ENCODE measurements around the gene OR8B2. TPM values are rescaled to one million over a fixed set of nuclear protein-coding genes. Genes with fewer than 3 reads are reported as not detected.

The OR8B2 gene
- total RNA-seq, 2 experiments from 2014 or later = not detected

DNA sequence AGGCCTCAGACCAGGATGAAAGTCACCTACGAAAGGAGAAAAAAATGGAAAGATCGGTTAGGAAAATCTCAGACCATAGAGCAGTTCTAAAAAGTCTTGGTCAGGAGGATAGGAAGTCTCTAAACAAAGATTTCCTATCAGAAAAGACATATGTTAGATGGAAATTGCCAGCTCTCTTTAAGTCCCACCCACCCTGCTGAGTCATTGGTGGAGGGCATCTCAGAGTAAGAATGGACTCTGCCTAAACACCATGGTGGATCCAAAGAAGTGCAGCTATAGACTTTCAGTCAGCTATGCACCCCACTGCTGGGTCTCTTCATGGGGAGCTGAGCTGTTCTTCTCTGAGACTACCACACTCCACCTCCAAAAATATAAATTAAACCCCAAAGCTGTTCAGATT is 3.7 kb downstream of the OR8B2 start:
- no peaks in the 10 kb centered on the region for H3K4me1 Mint-ChIP-seq
- no peaks in the 10 kb centered on the region for H3K27me3 Mint-ChIP-seq
- CTCF ChIA-PET = no interaction called here
- no peak overlapping the region for H3K4me3 Mint-ChIP-seq
- no peak overlapping the region for H3K27ac Mint-ChIP-seq
- no peak for DNase-seq
- H3K36me3 Mint-ChIP-seq = no peaks in the 10 kb centered on the region
- ATAC-seq = no peak
- no peaks in the 10 kb centered on the region for H3K9me3 Mint-ChIP-seq (ENCODE audit: low read depth)

DNA sequence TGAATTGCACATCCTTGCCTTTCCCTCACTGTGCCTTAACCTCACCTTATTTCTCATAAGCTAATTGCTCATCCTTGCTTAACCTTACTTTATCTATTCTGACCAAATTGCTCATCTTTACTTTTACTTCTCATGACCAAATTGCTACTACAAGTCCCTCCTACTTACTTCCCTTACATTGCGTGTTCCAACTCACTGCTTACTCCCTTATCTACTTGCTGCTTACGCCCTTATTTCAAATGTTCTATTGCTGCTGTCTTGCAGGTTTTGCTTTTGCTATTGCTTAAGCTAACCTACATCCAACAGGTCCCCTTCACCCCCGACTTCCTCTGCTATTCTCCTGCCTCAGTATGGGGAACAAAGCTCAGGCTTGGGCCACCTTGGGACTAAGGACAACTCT is 8.0 kb downstream of the OR8B2 start:
- DNase-seq (no peak), ATAC-seq (no peak)
- H3K4me1 Mint-ChIP-seq = no peaks in the 10 kb centered on the region
- no peaks in the 10 kb centered on the region for H3K36me3 Mint-ChIP-seq
- no peak overlapping the region for H3K27ac Mint-ChIP-seq
- CTCF ChIA-PET = no interaction called here
- no peaks in the 10 kb centered on the region for H3K9me3 Mint-ChIP-seq (ENCODE audit: low read depth)
- no peak overlapping the region for H3K4me3 Mint-ChIP-seq
- no peaks in the 10 kb centered on the region for H3K27me3 Mint-ChIP-seq

DNA sequence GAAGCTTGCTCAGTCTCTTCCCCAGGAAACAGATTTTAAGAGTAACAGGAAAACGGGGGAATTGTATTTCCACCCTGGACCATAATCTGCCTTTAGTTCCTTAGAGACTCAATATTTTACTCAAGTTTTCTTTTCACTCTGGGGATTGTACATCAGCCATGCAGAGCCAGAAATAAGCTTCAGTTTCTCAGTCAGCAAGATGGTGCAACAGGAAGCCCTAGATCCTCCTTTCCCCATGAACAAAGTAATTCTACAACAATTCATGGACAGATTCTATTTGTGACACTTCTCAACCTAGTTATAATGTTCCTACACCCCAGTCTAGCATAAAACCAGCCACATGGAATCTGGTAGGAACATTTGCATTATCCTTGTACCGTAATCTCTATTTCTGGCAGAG is 24.7 kb downstream of the OR8B2 start:
- CTCF ChIA-PET = no interaction called here
- H3K36me3 Mint-ChIP-seq = no peaks in the 10 kb centered on the region
- H3K4me3 Mint-ChIP-seq = no peak overlapping the region
- no peaks in the 10 kb centered on the region for H3K27me3 Mint-ChIP-seq
- no peaks in the 10 kb centered on the region for H3K9me3 Mint-ChIP-seq (ENCODE audit: low read depth)
- H3K4me1 Mint-ChIP-seq = no peaks in the 10 kb centered on the region
- ATAC-seq = no peak
- no peak overlapping the region for H3K27ac Mint-ChIP-seq
- DNase-seq = no peak

DNA sequence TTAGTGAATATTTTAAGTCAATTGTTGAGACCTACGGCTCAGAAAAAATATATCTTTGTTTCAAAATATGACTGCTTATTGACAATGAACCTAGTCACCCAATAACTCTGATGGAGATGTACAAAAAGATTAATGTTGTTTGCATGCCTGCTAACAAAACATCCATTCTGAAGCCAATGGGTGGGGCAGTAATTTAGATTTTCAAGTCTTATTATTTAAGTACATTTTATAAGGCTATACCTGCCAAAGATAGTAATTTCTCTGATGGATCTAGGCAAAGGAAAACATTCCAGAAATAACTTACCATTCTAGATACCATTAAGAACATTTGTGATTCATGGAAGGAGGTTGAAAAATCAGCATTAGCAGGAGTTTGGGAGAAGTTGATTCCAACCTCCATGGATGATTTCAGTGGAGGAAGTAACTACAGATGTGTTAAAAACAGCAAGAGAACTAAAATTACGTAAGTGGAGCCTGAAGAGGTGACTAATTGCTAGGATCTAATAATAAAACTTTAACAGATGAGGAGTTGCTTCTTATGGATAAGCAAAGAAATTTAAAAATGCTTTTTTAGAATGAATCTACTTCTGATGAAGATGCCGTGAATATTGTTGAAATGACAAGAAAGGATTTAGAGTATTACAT is 37.9 kb downstream of the OR8B2 start:
- no peaks in the 10 kb centered on the region for H3K4me1 Mint-ChIP-seq
- H3K36me3 Mint-ChIP-seq = no peaks in the 10 kb centered on the region
- no peak overlapping the region for H3K27ac Mint-ChIP-seq
- ATAC-seq = no peak
- peaks cover 2% of the 10 kb centered on the region for H3K9me3 Mint-ChIP-seq (ENCODE audit: low read depth)
- CTCF ChIA-PET = no interaction called here
- DNase-seq = no peak
- H3K27me3 Mint-ChIP-seq = no peaks in the 10 kb centered on the region
- H3K4me3 Mint-ChIP-seq = no peak overlapping the region

DNA sequence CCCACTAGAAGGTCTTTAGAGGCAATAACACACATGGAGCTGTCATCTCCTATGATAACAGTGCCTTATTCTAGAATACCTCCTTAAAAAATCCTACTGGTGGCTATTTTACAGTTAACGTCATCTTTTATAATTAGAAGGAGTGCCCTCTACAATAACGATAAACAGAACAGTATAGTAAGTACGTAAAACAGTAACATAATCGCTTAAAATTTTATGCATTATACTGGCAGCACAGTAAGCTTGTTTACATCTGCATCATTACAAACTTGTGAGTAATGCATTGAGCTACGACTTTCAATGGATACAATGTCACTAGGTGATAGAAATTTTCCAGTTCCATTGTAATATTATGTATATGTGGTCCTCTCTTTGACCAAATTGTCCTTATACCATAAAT is 40.0 kb downstream of the OR8B2 start:
- CTCF ChIA-PET = no interaction called here
- no peak for DNase-seq
- Mint-ChIP-seq H3K9me3 (ENCODE audit: low read depth) (peaks cover 2% of the 10 kb centered on the region), H3K36me3 (no peaks in the 10 kb centered on the region), H3K27ac (no peak overlapping the region), H3K4me1 (no peaks in the 10 kb centered on the region), H3K4me3 (no peak overlapping the region), H3K27me3 (no peaks in the 10 kb centered on the region)
- no peak for ATAC-seq

DNA sequence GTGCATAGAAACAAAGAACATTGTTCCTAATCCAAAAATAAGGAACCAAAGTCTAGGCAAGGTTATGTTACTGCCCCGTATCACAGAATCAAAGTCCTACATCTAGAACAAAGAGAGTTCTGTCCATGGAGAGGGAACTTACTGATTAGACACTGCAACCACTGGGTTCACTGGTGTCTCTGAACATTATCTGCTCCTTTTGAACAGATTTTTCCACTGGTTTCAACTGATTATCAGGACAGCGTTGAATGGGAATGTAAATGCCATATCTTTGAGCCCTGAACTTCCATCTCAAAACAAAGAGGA is 44.2 kb downstream of the OR8B2 start:
- Mint-ChIP-seq H3K36me3 (no peaks in the 10 kb centered on the region), H3K9me3 (ENCODE audit: low read depth) (no peaks in the 10 kb centered on the region), H3K4me3 (no peak overlapping the region), H3K4me1 (no peaks in the 10 kb centered on the region), H3K27ac (no peak overlapping the region), H3K27me3 (no peaks in the 10 kb centered on the region)
- DNase-seq (no peak), ATAC-seq (no peak)
- CTCF ChIA-PET = no interaction called here

DNA sequence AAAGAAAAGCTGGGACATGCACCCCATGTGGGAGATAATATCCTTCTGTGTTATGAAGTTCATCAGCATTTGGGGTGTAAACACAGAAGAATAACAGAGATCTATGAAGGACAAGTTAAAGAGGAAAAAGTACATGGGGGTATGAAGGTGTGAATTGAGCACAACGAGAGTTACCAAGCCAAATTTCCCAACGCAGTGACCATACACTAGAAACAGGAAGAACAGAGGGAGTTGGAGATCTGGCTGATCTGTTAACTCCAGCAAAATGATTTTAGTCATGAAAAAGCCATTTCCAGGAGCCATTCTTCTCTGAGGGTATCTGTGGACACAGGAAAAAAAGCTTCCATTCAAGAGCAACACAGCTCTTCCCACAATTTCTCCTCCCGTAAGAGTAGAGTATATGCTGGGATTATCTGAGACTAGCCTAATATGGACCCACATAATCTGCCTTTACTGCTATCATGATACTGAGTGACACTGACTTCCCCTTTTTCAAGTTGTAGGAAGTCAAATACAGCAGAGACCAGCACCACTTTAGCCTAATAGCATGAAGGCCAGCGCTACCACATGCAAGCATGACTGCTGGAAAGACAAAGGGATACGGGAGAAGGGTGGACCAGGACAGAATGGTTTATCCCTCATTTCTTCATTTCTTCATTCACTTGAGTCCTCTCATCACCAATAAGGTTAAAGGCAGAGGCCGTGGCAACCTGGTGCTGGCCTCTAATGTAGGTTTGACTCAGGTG is 44.7 kb downstream of the OR8B2 start:
- ATAC-seq = no peak
- DNase-seq = no peak

More for the DNA sequence above, 44.7 kb downstream of the OR8B2 start:
- CTCF ChIA-PET = no interaction called here
- Mint-ChIP-seq H3K4me3 (no peak overlapping the region), H3K27me3 (no peaks in the 10 kb centered on the region), H3K4me1 (no peaks in the 10 kb centered on the region), H3K27ac (no peak overlapping the region), H3K9me3 (ENCODE audit: low read depth) (no peaks in the 10 kb centered on the region), H3K36me3 (no peaks in the 10 kb centered on the region)

Other genes starting within 250 kb of the OR8B2 start
- not detected for gene OR10D3, start 201.2 kb downstream of the OR8B2 start, total RNA-seq
- gene OR8G1, start 143.4 kb downstream of the OR8B2 start, total RNA-seq = not detected
- not detected for gene OR8G5, start 128.1 kb downstream of the OR8B2 start, total RNA-seq
- not detected for gene OR8D1, start 70.5 kb downstream of the OR8B2 start, total RNA-seq
- not detected for gene OR8D2, start 64.3 kb downstream of the OR8B2 start, total RNA-seq
- gene OR8B3, start 14.5 kb upstream of the OR8B2 start, total RNA-seq = not detected
- gene OR8B4, start 40.4 kb upstream of the OR8B2 start, total RNA-seq = not detected
- not detected for gene OR8B8, start 61.2 kb upstream of the OR8B2 start, total RNA-seq
- gene OR8B12, start 159.2 kb upstream of the OR8B2 start, total RNA-seq = not detected
- not detected for gene OR8A1, start 185.5 kb upstream of the OR8B2 start, total RNA-seq
- not detected for gene PANX3, start 226.9 kb upstream of the OR8B2 start, total RNA-seq
- 10 to 100 TPM; 44.5 to 48.5 TPM for gene TBRG1, start 238.4 kb upstream of the OR8B2 start, total RNA-seq